Measurements from ENCODE around the gene CDC42BPA.

Gene CDC42BPA

GRCh38 chr1:226986496-226987178 lies 331.7 kb downstream of the CDC42BPA start:
- Histone ChIP-seq H3K36me3 (ENCODE audit: insufficient read depth, low read length) (no peaks in the 10 kb centered on the region), H3K27ac (no peak overlapping the region), H3K9me3 (ENCODE audit: low read depth, low read length) (no peaks in the 10 kb centered on the region), H3K4me3 (no peak overlapping the region), H3K9ac (ENCODE audit: insufficient read length) (no peak overlapping the region)
- DNase-seq (ENCODE audit: low read depth, low spot score), result no peak
- TF ChIP-seq EZH2 (IDR thresholded peaks at IDR 0.05) (no peak), FOXP2 (optimal IDR thresholded peaks at IDR 0.05; ENCODE audit: control extremely low read depth, extremely low read length, insufficient read depth) (no peak), POLR2AphosphoS5 (IDR thresholded peaks at IDR 0.05; ENCODE audit: borderline replicate concordance, low read depth, low read length) (no peak)

DNA sequence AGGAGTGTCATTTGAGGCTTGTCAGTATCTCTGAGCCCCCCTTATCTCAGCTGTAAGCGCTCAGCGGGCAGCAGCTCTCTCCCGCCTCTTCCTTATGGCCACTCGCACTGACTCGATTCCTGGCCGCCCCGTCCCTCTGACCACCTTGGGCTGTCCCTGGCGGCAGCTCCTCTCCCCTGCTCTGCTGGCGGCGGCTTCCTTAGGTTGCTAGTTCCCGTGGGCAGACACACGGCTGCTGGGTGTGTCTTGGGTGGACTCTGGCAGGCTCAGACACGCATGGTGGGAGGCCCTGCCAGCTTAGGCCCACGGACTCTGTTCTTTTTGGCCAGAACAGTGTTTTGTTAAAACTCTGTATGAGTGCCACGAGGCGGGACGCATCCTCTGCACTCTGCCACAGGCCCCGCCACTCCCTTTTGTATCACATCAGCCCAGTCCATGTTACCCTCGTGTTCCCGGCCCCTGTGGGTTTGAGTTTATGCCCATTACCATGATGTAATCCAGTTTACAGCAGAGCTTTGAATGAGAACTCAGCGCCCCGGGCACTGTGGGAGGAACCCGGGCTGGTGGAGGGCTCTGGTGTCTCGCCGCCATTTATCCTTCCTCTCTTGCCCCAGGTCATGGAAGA lies 332.3 kb downstream of the CDC42BPA start:
- H3K27ac ChIP-seq, result no peak overlapping the region
- H3K36me3 ChIP-seq (ENCODE audit: insufficient read depth, low read length), result no peaks in the 10 kb centered on the region
- no peak overlapping the region for H3K4me3 ChIP-seq
- TF ChIP-seq EZH2 (IDR thresholded peaks at IDR 0.05) (no peak), FOXP2 (optimal IDR thresholded peaks at IDR 0.05; ENCODE audit: control extremely low read depth, extremely low read length, insufficient read depth) (no peak), POLR2AphosphoS5 (IDR thresholded peaks at IDR 0.05; ENCODE audit: borderline replicate concordance, low read depth, low read length) (no peak)
- no peak for DNase-seq (ENCODE audit: low read depth, low spot score)
- H3K9ac ChIP-seq (ENCODE audit: insufficient read length), result no peak overlapping the region
- H3K9me3 ChIP-seq (ENCODE audit: low read depth, low read length), result no peaks in the 10 kb centered on the region

DNA sequence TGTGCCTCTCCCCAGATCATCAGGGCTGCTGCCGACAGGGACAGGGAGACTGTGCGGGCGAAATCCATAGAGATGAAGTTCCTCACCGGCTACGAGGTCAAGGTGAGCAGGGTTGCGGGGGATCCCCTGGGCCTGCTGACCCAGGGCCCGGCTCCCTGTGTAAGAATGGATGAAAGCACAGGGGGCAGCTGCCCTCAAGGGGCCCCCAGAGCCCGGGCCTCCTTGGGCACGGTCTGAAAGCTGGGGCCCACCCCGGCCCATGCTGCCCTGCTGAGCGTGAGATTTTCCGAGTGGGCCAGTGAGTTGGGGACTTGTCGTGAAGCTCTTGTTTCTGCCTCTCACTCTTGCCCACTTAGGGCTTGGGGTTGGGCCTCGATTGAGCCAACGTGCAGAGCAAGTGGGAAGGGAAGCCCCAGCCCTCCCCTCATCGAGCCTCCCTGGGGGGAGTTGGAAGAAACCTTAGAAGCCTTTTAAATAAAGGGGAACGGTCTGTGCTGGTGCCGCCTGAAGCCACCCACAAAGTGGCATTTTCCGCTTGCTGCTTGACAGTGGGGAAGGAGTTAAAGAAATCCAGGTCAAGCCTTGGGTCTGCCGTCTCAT lies 333.0 kb downstream of the CDC42BPA start:
- Histone ChIP-seq H3K27ac (no peak overlapping the region), H3K36me3 (ENCODE audit: insufficient read depth, low read length) (no peaks in the 10 kb centered on the region), H3K9ac (ENCODE audit: insufficient read length) (no peak overlapping the region), H3K4me3 (no peak overlapping the region), H3K9me3 (ENCODE audit: low read depth, low read length) (no peaks in the 10 kb centered on the region)
- no peak for TF ChIP-seq FOXP2 (optimal IDR thresholded peaks at IDR 0.05; ENCODE audit: control extremely low read depth, extremely low read length, insufficient read depth)
- TF ChIP-seq EZH2 (IDR thresholded peaks at IDR 0.05), result no peak
- no peak for TF ChIP-seq POLR2AphosphoS5 (IDR thresholded peaks at IDR 0.05; ENCODE audit: borderline replicate concordance, low read depth, low read length)
- no peak for DNase-seq (ENCODE audit: low read depth, low spot score)

DNA sequence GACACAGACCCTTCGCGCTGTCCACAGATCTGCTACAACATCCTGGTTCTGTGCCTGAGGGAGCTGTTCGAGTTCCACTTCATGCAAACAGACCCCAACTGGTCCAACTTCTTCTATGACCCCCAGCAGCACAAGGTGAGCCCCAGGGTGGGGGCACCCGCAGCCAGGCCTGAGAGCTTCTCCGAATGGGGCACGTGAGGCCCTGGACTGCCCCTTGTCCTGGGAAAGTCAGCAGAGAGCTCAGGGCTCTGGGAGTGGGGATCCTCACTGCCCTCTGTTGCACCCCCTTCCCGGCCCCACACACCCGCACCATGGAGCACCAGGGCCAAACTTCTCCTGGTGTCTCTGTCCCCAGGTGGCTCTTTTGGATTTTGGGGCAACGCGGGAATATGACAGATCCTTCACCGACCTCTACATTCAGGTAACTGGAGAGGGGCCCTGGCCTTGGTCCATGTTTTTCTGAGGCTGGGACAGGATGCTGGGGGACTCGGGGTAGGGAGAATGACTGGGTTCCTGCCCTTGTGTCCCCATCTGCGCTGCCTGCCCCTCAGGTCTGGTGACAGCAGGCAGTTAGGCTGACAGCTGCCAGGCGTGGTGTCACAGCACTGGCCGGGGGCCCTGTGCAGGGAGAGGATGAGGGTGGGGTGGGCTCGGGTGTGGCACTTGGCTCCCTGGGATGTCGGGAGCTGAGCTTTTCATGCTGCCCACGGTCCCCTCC lies 333.6 kb downstream of the CDC42BPA start:
- H3K9ac ChIP-seq (ENCODE audit: insufficient read length), result no peak overlapping the region
- DNase-seq (ENCODE audit: low read depth, low spot score), result no peak
- no peak overlapping the region for H3K27ac ChIP-seq
- TF ChIP-seq EZH2 (IDR thresholded peaks at IDR 0.05), result no peak
- no peak for TF ChIP-seq POLR2AphosphoS5 (IDR thresholded peaks at IDR 0.05; ENCODE audit: borderline replicate concordance, low read depth, low read length)
- no peak for TF ChIP-seq FOXP2 (optimal IDR thresholded peaks at IDR 0.05; ENCODE audit: control extremely low read depth, extremely low read length, insufficient read depth)
- H3K36me3 ChIP-seq (ENCODE audit: insufficient read depth, low read length), result no peaks in the 10 kb centered on the region
- H3K9me3 ChIP-seq (ENCODE audit: low read depth, low read length), result no peaks in the 10 kb centered on the region
- no peak overlapping the region for H3K4me3 ChIP-seq

DNA sequence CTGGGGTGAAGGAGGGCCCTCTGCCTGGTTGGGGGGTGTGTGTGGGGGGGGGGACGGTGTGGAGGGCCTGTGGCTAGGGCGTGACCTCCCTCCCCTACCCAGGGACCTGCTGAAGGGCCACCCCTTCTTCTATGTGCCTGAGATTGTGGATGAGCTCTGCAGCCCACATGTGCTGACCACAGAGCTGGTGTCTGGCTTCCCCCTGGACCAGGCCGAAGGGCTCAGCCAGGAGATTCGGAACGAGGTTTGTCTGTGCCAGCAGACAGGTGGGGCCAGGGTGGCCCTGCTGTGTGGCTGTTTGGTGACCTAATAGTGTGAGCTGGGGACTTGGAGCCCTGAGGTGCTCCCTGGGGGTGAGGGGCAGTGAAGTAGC lies 334.3 kb downstream of the CDC42BPA start:
- H3K9ac ChIP-seq (ENCODE audit: insufficient read length), result no peak overlapping the region
- H3K4me3 ChIP-seq, result no peak overlapping the region
- TF ChIP-seq EZH2 (IDR thresholded peaks at IDR 0.05) (no peak), POLR2AphosphoS5 (IDR thresholded peaks at IDR 0.05; ENCODE audit: borderline replicate concordance, low read depth, low read length) (no peak), FOXP2 (optimal IDR thresholded peaks at IDR 0.05; ENCODE audit: control extremely low read depth, extremely low read length, insufficient read depth) (no peak)
- no peak for DNase-seq (ENCODE audit: low read depth, low spot score)
- no peak overlapping the region for H3K27ac ChIP-seq
- no peaks in the 10 kb centered on the region for H3K9me3 ChIP-seq (ENCODE audit: low read depth, low read length)
- no peaks in the 10 kb centered on the region for H3K36me3 ChIP-seq (ENCODE audit: insufficient read depth, low read length)

DNA sequence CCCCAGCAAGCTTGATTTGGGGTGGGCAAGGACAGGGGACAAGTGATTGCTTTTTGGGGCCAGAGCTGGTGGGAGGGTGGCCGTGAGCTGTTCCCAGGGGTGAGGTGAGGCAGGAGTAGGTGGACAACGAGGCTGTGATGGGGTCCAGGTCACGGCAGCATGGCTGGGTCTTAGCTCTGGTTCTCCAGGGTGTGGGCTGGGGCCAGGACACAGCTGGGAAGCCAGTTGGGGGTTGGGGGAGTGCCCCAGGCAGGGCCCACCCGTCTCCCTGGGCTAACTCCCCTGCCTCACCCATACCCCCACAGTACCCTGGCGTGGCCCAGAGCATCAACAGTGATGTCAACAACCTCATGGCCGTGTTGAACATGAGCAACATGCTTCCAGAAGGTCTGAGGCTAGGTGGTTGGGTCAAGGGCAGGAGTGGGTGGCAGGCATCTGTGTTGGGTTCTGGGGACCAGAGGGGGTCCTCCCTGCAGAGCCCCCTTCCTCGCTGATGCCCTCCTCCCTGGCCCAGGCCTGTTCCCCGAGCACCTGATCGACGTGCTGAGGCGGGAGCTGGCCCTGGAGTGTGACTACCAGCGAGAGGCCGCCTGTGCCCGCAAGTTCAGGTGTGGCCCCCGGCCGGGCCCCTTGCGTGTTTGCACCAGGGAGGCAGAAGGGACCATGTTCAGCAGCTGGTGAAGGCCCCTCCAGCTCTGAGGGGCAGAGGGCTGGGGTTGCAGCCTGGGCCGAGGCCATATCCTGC lies 334.9 kb downstream of the CDC42BPA start:
- Histone ChIP-seq H3K36me3 (ENCODE audit: insufficient read depth, low read length) (no peaks in the 10 kb centered on the region), H3K27ac (no peak overlapping the region), H3K4me3 (no peak overlapping the region), H3K9ac (ENCODE audit: insufficient read length) (no peak overlapping the region), H3K9me3 (ENCODE audit: low read depth, low read length) (no peaks in the 10 kb centered on the region)
- TF ChIP-seq POLR2AphosphoS5 (IDR thresholded peaks at IDR 0.05; ENCODE audit: borderline replicate concordance, low read depth, low read length) (no peak), EZH2 (IDR thresholded peaks at IDR 0.05) (no peak), FOXP2 (optimal IDR thresholded peaks at IDR 0.05; ENCODE audit: control extremely low read depth, extremely low read length, insufficient read depth) (no peak)
- no peak for DNase-seq (ENCODE audit: low read depth, low spot score)

DNA sequence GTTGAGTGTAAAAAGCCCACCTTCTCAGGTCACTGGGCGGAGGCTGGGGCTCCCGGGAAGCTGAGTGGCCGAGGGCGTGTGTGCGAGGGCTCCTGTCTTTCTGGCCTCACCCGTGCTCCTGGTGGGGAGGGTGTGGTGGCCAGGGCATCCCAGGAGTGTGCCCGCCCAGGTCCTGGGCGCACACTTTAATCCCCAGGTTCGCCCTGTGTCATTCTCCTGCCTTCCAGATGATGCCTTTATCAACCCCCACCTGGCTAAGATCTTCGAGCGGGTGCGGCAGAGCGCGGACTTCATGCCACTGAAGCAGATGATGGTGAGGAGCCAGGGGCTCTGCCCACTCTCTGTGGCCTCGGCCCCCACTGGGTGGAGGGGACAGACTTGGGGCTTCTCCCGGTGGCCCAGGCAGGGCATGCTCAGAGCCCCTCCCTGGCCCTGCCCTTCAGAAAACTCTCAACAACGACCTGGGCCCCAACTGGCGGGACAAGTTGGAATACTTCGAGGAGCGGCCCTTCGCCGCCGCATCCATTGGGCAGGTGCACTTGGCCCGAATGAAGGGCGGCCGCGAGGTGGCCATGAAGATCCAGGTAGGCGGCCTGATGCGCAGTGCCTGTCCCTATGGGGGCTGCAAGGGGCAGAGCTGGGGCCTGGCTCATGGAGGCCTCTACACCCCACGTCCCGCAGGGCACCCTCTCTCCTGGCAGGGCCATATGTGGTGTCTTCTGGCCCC lies 335.7 kb downstream of the CDC42BPA start:
- H3K4me3 ChIP-seq, result no peak overlapping the region
- H3K27ac ChIP-seq, result no peak overlapping the region
- TF ChIP-seq FOXP2 (optimal IDR thresholded peaks at IDR 0.05; ENCODE audit: control extremely low read depth, extremely low read length, insufficient read depth) (no peak), EZH2 (IDR thresholded peaks at IDR 0.05) (no peak), POLR2AphosphoS5 (IDR thresholded peaks at IDR 0.05; ENCODE audit: borderline replicate concordance, low read depth, low read length) (no peak)
- no peak for DNase-seq (ENCODE audit: low read depth, low spot score)
- H3K36me3 ChIP-seq (ENCODE audit: insufficient read depth, low read length), result no peaks in the 10 kb centered on the region
- no peaks in the 10 kb centered on the region for H3K9me3 ChIP-seq (ENCODE audit: low read depth, low read length)
- no peak overlapping the region for H3K9ac ChIP-seq (ENCODE audit: insufficient read length)

Measured in SK-N-MC (cell line).